ENCODE data around the gene GNG12. TPM values are rescaled to one million over a fixed set of nuclear protein-coding genes. Genes with fewer than 3 reads are reported as not detected.

GNG12 gene
- total RNA-seq, 1 experiment from 2014 or later, result 23.7 TPM

DNA sequence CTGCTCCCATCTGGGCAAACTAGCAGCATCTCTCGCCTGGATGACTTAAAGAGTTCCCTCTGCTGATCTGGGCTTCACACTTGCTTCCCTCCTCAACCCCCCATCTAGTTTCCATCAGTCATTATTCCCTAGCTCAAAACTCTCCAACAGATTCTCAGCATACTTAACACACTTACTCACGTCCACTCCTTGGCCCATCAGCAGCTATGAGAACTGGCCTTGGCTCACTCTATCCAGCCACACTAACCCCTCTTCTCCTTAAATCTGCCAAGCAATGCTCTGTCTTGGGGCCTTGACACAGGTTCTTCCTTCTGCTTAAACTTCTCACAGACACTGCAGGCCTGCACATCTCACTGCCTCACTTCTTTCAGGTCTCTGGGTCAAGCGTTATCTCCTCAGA, 41.6 kb downstream of the GNG12 start:
- ChIA-PET POLR2A (no interaction called here), CTCF (no interaction called here)
- no peak overlapping the region for H3K4me3 Mint-ChIP-seq
- H3K27ac Mint-ChIP-seq, result peak overlapping the region; percentile 11
- no peaks in the 10 kb centered on the region for H3K27me3 Mint-ChIP-seq (ENCODE audit: low read depth)
- no peak for TF ChIP-seq NR3C1 (CRISPR knock-in tag; conservative IDR thresholded peaks at IDR 0.05; ENCODE audit: low read depth)
- no peak for TF ChIP-seq ZNF263 (CRISPR knock-in tag; IDR thresholded peaks at IDR 0.05; ENCODE audit: low read depth)
- no peak for TF ChIP-seq EMX1 (CRISPR knock-in tag; IDR thresholded peaks at IDR 0.05)
- no peak for TF ChIP-seq ATF2 (CRISPR knock-in tag; IDR thresholded peaks at IDR 0.05; ENCODE audit: borderline replicate concordance, low read depth)
- TF ChIP-seq CBFB (CRISPR knock-in tag; IDR thresholded peaks at IDR 0.05; ENCODE audit: low read depth), result no peak
- no peak for TF ChIP-seq TEAD4 (CRISPR knock-in tag; IDR thresholded peaks at IDR 0.05)
- TF ChIP-seq ZNF138 (CRISPR knock-in tag; conservative IDR thresholded peaks at IDR 0.05), result no peak
- TF ChIP-seq, protein P1, sequence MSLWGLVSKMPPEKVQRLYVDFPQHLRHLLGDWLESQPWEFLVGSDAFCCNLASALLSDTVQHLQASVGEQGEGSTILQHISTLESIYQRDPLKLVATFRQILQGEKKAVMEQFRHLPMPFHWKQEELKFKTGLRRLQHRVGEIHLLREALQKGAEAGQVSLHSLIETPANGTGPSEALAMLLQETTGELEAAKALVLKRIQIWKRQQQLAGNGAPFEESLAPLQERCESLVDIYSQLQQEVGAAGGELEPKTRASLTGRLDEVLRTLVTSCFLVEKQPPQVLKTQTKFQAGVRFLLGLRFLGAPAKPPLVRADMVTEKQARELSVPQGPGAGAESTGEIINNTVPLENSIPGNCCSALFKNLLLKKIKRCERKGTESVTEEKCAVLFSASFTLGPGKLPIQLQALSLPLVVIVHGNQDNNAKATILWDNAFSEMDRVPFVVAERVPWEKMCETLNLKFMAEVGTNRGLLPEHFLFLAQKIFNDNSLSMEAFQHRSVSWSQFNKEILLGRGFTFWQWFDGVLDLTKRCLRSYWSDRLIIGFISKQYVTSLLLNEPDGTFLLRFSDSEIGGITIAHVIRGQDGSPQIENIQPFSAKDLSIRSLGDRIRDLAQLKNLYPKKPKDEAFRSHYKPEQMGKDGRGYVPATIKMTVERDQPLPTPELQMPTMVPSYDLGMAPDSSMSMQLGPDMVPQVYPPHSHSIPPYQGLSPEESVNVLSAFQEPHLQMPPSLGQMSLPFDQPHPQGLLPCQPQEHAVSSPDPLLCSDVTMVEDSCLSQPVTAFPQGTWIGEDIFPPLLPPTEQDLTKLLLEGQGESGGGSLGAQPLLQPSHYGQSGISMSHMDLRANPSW (CRISPR knock-in tag; conservative IDR thresholded peaks at IDR 0.05; ENCODE audit: low read depth), result no peak
- no peak for TF ChIP-seq ESRRA (CRISPR knock-in tag; IDR thresholded peaks at IDR 0.05; ENCODE audit: borderline replicate concordance)
- TF ChIP-seq ZSCAN18 (CRISPR knock-in tag; IDR thresholded peaks at IDR 0.05), result no peak
- H3K36me3 Mint-ChIP-seq, result peaks cover 3% of the 10 kb centered on the region; the same call in 1 of the 2 replicates
- DNase-seq (ENCODE audit: low spot score) (no peak), ATAC-seq (peak; percentile 31; the same call in 1 of the 2 replicates)
- peaks cover 5% of the 10 kb centered on the region for H3K9me3 Mint-ChIP-seq
- peaks cover 53% of the 10 kb centered on the region for H3K4me1 Mint-ChIP-seq

GRCh38 chr1:67791261-67791660, 42.0 kb downstream of the GNG12 start:
- H3K36me3 Mint-ChIP-seq, result no peaks in the 10 kb centered on the region
- ChIA-PET CTCF (no interaction called here), POLR2A (no interaction called here)
- ATAC-seq, result no peak
- TF ChIP-seq NFYB (CRISPR knock-in tag; conservative IDR thresholded peaks at IDR 0.05; ENCODE audit: low read depth), result no peak
- H3K9me3 Mint-ChIP-seq, result peaks cover under 1% of the 10 kb centered on the region; the same call in 1 of the 2 replicates
- no peak for DNase-seq (ENCODE audit: low spot score)
- H3K27ac Mint-ChIP-seq, result peak overlapping the region; percentile 11; the same call in 1 of the 2 replicates
- H3K4me3 Mint-ChIP-seq, result no peak overlapping the region
- peaks cover 52% of the 10 kb centered on the region for H3K4me1 Mint-ChIP-seq
- H3K27me3 Mint-ChIP-seq (ENCODE audit: low read depth), result no peaks in the 10 kb centered on the region

DNA sequence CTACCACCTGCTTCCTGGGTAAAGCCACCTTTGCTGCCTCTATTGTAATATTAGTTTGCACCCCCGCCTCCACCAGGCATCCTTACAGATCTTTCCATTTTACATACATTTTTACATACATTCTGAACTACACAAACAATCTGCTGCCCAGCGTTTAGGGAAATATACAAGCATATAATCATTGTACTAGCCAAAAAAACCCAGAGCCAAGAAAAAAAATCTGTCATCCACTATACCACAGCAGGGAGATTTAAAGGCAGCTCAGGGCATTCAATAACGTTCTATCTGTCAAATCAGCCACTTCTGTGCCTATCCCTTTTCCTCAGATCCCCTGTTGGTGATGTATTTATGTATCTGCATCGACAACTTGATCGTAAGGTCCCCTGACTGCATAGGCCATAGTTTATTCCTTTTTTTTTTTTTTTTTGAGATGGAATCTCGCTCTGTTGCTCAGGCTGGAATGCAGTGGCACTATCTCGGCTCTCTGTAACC, 43.0 kb downstream of the GNG12 start:
- CTCF ChIA-PET, result no interaction called here
- Mint-ChIP-seq H3K9me3 (no peaks in the 10 kb centered on the region), H3K27ac (no peak overlapping the region), H3K4me3 (no peak overlapping the region), H3K27me3 (ENCODE audit: low read depth) (no peaks in the 10 kb centered on the region), H3K36me3 (no peaks in the 10 kb centered on the region), H3K4me1 (peaks cover 44% of the 10 kb centered on the region)
- no peak for ATAC-seq
- POLR2A ChIA-PET, result no interaction called here
- DNase-seq (ENCODE audit: low spot score), result no peak
- no peak for TF ChIP-seq ZBTB21 (CRISPR knock-in tag; IDR thresholded peaks at IDR 0.05; ENCODE audit: borderline replicate concordance)
- no peak for TF ChIP-seq OVOL2 (CRISPR knock-in tag; IDR thresholded peaks at IDR 0.05; ENCODE audit: borderline replicate concordance)
- TF ChIP-seq, protein P2, sequence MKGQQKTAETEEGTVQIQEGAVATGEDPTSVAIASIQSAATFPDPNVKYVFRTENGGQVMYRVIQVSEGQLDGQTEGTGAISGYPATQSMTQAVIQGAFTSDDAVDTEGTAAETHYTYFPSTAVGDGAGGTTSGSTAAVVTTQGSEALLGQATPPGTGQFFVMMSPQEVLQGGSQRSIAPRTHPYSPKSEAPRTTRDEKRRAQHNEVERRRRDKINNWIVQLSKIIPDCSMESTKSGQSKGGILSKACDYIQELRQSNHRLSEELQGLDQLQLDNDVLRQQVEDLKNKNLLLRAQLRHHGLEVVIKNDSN (CRISPR knock-in tag; IDR thresholded peaks at IDR 0.05), result no peak
- no peak for TF ChIP-seq FOXP1 (CRISPR knock-in tag; IDR thresholded peaks at IDR 0.05; ENCODE audit: borderline replicate concordance)
- TF ChIP-seq, protein P3, sequence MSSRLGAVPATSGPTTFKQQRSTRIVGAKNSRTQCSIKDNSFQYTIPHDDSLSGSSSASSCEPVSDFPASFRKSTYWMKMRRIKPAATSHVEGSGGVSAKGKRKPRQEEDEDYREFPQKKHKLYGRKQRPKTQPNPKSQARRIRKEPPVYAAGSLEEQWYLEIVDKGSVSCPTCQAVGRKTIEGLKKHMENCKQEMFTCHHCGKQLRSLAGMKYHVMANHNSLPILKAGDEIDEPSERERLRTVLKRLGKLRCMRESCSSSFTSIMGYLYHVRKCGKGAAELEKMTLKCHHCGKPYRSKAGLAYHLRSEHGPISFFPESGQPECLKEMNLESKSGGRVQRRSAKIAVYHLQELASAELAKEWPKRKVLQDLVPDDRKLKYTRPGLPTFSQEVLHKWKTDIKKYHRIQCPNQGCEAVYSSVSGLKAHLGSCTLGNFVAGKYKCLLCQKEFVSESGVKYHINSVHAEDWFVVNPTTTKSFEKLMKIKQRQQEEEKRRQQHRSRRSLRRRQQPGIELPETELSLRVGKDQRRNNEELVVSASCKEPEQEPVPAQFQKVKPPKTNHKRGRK (CRISPR knock-in tag; IDR thresholded peaks at IDR 0.05; ENCODE audit: borderline replicate concordance), result no peak
- TF ChIP-seq, protein P4, sequence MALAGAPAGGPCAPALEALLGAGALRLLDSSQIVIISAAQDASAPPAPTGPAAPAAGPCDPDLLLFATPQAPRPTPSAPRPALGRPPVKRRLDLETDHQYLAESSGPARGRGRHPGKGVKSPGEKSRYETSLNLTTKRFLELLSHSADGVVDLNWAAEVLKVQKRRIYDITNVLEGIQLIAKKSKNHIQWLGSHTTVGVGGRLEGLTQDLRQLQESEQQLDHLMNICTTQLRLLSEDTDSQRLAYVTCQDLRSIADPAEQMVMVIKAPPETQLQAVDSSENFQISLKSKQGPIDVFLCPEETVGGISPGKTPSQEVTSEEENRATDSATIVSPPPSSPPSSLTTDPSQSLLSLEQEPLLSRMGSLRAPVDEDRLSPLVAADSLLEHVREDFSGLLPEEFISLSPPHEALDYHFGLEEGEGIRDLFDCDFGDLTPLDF (CRISPR knock-in tag; IDR thresholded peaks at IDR 0.05), result no peak
- no peak for TF ChIP-seq JAZF1 (CRISPR knock-in tag; IDR thresholded peaks at IDR 0.05)
- TF ChIP-seq TP53 (CRISPR knock-in tag; IDR thresholded peaks at IDR 0.05), result no peak
- no peak for TF ChIP-seq EMX1 (CRISPR knock-in tag; IDR thresholded peaks at IDR 0.05)
